WERI-Rb-1 (cell line): ENCODE results near the gene PDZRN3.

Experiments used
- DNase-seq: peaks from one replicate; pipeline ENCODE4 v3.0.0-alpha.2; 2020
- H3K27ac ChIP-seq: fragments of 250-450 bp; sonication (Bioruptor Pico); 2 replicates; pipeline ENCODE4 v1.5.1; 2020; ENCODE audit warnings: mild to moderate bottlenecking, moderate library complexity
- H3K27me3 ChIP-seq: fragments of 250-450 bp; sonication (Bioruptor Pico); 2 replicates; pipeline ENCODE4 v1.5.1; 2021; ENCODE audit warnings: mild to moderate bottlenecking, low read depth, moderate library complexity; ENCODE audit not compliant: insufficient read depth, severe bottlenecking
- H3K36me3 ChIP-seq: fragments of 250-450 bp; sonication (Bioruptor Pico); 2 replicates; pipeline ENCODE4 v1.5.1; 2020; ENCODE audit warnings: mild to moderate bottlenecking, moderate library complexity
- H3K4me3 ChIP-seq: 2 replicates; pipeline ENCODE4 v1.5.1; 2011; ENCODE audit warnings: low read depth, mild to moderate bottlenecking, control low read depth, low read length
- H3K9me3 ChIP-seq: fragments of 250-450 bp; sonication (Bioruptor Pico); 2 replicates; pipeline ENCODE4 v1.5.1; 2021; ENCODE audit warnings: mild to moderate bottlenecking, moderate library complexity; ENCODE audit not compliant: severe bottlenecking
- TF ChIP-seq, protein P1 (sequence below): IDR thresholded peaks from 2 replicates; pipeline ENCODE4 v1.5.1; 2011; ENCODE audit warnings: low read depth, mild to moderate bottlenecking, control low read depth, inconsistent platforms, low read length

Gene PDZRN3

DNA sequence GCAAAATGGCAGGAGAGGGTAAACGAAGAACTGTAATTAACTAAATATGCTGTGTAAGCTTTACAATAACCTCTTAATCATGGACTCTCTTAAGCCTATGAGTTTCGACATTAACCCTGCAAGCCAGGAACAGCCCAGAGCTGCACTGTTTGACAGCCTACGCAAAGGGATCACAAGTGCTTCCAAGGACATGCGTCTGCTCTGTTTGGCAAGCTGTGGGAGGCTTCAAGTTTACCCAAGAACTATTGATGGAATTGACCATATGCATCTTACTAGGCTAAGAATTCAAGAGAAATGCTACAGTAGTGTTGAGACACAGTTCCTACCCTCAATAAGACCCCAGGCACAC is 66.0 kb downstream of the PDZRN3 start:
- TF ChIP-seq, protein P1, sequence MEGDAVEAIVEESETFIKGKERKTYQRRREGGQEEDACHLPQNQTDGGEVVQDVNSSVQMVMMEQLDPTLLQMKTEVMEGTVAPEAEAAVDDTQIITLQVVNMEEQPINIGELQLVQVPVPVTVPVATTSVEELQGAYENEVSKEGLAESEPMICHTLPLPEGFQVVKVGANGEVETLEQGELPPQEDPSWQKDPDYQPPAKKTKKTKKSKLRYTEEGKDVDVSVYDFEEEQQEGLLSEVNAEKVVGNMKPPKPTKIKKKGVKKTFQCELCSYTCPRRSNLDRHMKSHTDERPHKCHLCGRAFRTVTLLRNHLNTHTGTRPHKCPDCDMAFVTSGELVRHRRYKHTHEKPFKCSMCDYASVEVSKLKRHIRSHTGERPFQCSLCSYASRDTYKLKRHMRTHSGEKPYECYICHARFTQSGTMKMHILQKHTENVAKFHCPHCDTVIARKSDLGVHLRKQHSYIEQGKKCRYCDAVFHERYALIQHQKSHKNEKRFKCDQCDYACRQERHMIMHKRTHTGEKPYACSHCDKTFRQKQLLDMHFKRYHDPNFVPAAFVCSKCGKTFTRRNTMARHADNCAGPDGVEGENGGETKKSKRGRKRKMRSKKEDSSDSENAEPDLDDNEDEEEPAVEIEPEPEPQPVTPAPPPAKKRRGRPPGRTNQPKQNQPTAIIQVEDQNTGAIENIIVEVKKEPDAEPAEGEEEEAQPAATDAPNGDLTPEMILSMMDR, result no peak
- DNase-seq, result peak; percentile 87

DNA sequence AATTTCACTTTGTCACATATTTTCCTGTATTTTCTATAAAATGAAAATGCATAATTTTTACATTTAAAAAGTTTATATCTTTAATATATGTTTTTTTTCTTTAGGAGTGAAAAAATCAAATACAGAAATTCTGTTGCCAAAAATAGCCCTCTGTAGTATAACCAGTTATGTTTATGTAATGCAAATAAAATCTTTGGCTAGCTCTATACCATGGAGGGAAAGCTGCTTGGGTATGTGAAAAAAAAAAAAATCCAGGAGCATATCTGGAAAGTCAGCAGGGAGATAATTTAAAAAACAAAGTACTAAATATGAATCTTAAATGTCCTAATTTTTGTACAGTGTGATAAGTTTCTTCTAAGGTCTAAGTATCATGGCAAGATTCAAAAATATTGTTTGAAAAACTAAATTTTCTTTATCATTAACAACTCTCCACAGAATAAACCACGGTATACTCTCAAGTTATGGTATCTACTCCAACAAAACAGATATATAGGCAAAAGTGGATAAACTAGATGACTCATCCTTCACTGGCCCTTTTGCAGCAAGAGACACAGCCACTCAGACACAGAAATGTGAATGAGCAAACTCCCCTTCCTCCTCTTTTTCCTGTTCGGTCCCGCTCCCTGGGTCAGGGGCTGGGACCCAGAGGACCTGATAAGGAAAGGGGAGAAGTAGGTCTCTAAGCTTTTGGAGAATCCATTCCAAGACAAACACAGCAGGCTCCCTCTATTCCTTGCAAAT is 66.6 kb downstream of the PDZRN3 start:
- TF ChIP-seq, protein P1, result no peak
- H3K27ac ChIP-seq, result peak overlapping the region; percentile 68
- no peak for DNase-seq

More for the DNA sequence above, 66.0 kb downstream of the PDZRN3 start:
- no peaks in the 10 kb centered on the region for H3K36me3 ChIP-seq
- peak overlapping the region; percentile 68 for H3K27ac ChIP-seq
- peak overlapping the region; percentile 0; the same call in 1 of the 2 replicates for H3K4me3 ChIP-seq
- no peaks in the 10 kb centered on the region for H3K9me3 ChIP-seq
- H3K27me3 ChIP-seq, result no peaks in the 10 kb centered on the region

DNA sequence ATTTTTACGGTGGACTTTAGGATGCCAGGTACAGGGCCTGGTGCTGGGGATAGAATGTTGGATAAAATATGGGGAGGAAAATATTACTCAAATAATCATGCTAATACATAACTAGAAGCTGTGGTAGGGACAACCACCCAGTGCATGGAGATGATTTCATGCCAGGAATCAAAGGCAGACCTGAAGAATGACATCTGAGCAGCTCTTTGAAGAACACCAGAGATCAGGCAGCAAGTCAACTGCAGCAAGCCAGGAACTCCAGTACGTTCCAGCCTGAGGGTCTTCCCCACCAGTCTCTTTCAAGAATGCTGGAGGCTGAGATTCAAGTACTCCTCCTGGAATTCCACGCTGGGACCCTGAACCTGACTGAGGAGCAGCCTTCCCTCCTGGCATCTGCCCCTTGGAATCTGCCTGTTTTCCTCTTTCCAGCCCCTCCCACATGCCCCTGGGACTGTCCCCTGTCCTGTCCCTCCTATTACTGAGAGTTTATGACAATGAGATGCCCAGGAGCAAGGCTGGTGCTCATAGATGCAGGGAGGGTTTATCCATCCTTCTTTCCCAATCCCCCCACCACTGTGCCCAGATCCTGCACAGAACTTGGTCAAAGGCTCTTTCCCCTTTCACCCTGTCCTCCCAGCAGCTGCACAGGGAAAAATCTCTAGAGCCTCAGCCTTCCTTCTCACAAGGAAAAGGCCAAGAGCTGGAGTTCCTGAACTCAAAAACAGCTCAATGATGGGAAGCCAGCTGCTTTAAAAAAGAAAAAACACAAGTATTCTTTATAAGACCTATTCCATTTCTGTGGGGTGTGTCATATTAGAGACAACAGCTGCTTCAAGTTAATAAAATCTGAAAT is 68.0 kb downstream of the PDZRN3 start:
- TF ChIP-seq, protein P1, result no peak
- Histone ChIP-seq H3K9me3 (no peaks in the 10 kb centered on the region), H3K36me3 (no peaks in the 10 kb centered on the region), H3K27ac (no peak overlapping the region), H3K4me3 (no peak overlapping the region), H3K27me3 (no peaks in the 10 kb centered on the region)
- no peak for DNase-seq

More for the DNA sequence above, 66.6 kb downstream of the PDZRN3 start:
- Histone ChIP-seq H3K4me3 (peak overlapping the region; percentile 0; the same call in 1 of the 2 replicates), H3K36me3 (no peaks in the 10 kb centered on the region), H3K9me3 (no peaks in the 10 kb centered on the region), H3K27me3 (no peaks in the 10 kb centered on the region)

DNA sequence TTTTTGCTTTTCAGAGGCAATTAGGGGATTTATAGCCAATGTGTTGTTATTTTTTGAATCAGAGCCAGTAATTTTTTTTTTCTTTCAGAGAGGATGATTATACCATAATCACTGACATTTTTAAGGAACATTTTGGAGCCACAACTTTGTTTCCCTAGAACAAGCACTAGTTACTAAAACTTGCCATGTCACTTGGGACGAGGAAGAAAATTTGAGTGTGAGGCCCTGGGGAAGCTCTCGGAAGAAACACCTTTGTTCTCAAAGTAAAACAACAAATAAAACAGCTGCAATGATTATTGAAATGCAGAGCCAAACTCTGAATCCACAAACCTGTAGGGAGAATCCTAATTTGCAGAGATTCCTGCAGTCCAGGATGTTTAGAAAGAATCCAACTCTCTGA is 69.7 kb downstream of the PDZRN3 start:
- no peak overlapping the region for H3K4me3 ChIP-seq
- DNase-seq, result no peak
- no peaks in the 10 kb centered on the region for H3K27me3 ChIP-seq
- H3K27ac ChIP-seq, result no peak overlapping the region
- H3K9me3 ChIP-seq, result no peaks in the 10 kb centered on the region
- TF ChIP-seq, protein P1, result no peak
- no peaks in the 10 kb centered on the region for H3K36me3 ChIP-seq

DNA sequence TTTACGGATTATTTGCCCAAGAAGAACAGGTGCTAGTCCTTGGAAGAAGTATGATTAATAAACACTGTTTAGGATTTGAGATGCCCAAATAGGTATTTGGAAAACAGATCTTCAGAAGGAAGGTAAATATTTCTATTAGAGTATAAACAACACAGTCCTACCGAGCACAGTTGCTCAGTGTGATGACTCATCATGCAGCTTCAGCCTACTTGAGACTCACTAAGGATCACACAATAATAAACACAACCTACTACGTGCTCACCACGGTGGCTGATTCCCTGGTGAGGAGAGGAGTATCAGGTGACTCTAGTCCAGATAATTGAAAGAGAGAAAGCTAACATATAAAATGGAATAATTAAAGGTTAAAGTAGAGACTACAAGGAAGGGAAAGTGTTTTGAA is 72.0 kb downstream of the PDZRN3 start:
- Histone ChIP-seq H3K4me3 (no peak overlapping the region), H3K27me3 (no peaks in the 10 kb centered on the region), H3K9me3 (no peaks in the 10 kb centered on the region), H3K36me3 (no peaks in the 10 kb centered on the region), H3K27ac (no peak overlapping the region)
- TF ChIP-seq, protein P1, result no peak
- no peak for DNase-seq
